DMS 273 (cell line): ENCODE results near the gene CFAP97.
"Not testable (repeated sequence)": the region's sequence is repeated elsewhere in the genome, so short reads cannot be mapped to it uniquely, and the experiment has no call there.

Source experiments
- DNase-seq: peaks from one replicate; lab custom pipeline; 2025; ENCODE audit not compliant: unreplicated experiment; lab: John Stamatoyannopoulos, UW

The CFAP97 gene

GRCh38 chr4:185203486-185204237 is at the start of gene CFAP97:
CFAP97 (minus strand) TSS chr4:185204000; CDS start chr4:185191196, 12,804 bp downstream.
- DNase-seq, result peak; percentile 91

GRCh38 chr4:185249105-185249504 is 45.3 kb upstream of the CFAP97 start:
- no peak for DNase-seq

- DNase-seq, result no peak
Observed at GRCh38 chr4:185248393-185249039, 44.7 kb upstream of the CFAP97 start.

- DNase-seq, result no peak
Observed at GRCh38 chr4:185247151-185247550, 43.4 kb upstream of the CFAP97 start.

- DNase-seq, result no peak
Observed at GRCh38 chr4:185246453-185246852, 42.7 kb upstream of the CFAP97 start.

GRCh38 chr4:185244763-185245162 is 41.0 kb upstream of the CFAP97 start:
- DNase-seq, result no peak

- no peak for DNase-seq
Observed at GRCh38 chr4:185243879-185244278, 40.1 kb upstream of the CFAP97 start.

GRCh38 chr4:185242749-185243533 is 39.1 kb upstream of the CFAP97 start:
- DNase-seq, result no peak

GRCh38 chr4:185240486-185240885 is 36.7 kb upstream of the CFAP97 start:
- DNase-seq, result not testable (repeated sequence)

GRCh38 chr4:185238750-185239149 is 35.0 kb upstream of the CFAP97 start:
- no peak for DNase-seq

- DNase-seq, result no peak
Observed at GRCh38 chr4:185238215-185238681, 34.4 kb upstream of the CFAP97 start.

- no peak for DNase-seq
Observed at GRCh38 chr4:185237175-185237574, 33.4 kb upstream of the CFAP97 start.

GRCh38 chr4:185235843-185236503 is 32.2 kb upstream of the CFAP97 start:
- DNase-seq, result peak; percentile 20

GRCh38 chr4:185235119-185235842 is 31.5 kb upstream of the CFAP97 start:
- no peak for DNase-seq

GRCh38 chr4:185232370-185232769 is 28.6 kb upstream of the CFAP97 start:
- DNase-seq, result no peak

- DNase-seq, result no peak
Observed at GRCh38 chr4:185229021-185229818, 25.4 kb upstream of the CFAP97 start.

- DNase-seq, result no peak
Observed at GRCh38 chr4:185227713-185228278, 24.0 kb upstream of the CFAP97 start.

- DNase-seq, result peak; percentile 17
Observed at GRCh38 chr4:185227131-185227551, 23.3 kb upstream of the CFAP97 start.

GRCh38 chr4:185225940-185226339 is 22.1 kb upstream of the CFAP97 start:
- DNase-seq, result no peak
